SW480 (cell line): ENCODE results near the gene MEI4.
"Not testable (repeated sequence)": the region's sequence is repeated elsewhere in the genome, so short reads cannot be mapped to it uniquely, and the experiment has no call there.

ENCODE experiments used
- DNase-seq: peaks from one replicate; pipeline ENCODE4 v3.0.0-alpha.2; 2016; ENCODE audit warnings: low spot score

Gene MEI4, protein sequence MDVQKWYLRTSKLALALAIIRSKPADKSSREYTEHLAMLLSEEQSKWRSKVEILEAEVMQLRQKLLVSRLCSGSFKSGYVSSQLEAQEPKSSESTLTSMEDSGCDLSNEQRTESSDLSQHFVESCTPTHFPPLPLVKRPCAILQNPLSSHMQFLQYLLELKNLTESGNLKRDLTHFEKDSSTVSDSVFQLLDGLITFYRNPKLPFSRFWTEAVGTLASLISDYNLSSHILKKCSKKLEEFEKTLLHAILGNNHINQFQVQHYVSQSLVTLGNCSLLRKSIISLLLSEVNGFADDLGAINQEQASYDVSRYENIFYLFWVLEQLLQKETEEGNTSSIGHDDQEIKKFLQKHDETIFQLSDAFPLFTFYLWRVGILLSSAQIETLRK

DNA sequence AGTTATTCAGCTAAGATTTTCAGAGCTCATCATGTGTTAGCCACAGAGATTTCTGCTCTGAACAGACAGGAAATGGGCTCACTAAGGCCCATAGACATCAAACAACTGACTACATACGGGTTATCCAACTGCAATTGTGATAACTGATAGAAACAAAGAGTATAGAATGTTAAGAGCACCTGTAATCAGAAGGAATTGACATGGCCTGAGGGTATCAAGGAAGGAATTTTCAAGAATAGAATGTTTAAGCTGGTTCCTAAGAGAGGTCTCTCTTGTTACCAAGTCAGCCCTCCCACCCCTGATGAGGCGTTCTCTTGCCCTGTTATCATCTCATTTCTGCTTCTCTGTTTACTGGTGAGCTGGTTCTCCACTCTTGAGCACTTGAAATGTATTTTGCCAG lies at the start of gene MEI4:
MEI4 (plus strand) TSS at position 301 of the 400 bp plus-strand sequence. CDS start 37,633 bp downstream, outside the sequence.
- DNase-seq = no peak

DNA sequence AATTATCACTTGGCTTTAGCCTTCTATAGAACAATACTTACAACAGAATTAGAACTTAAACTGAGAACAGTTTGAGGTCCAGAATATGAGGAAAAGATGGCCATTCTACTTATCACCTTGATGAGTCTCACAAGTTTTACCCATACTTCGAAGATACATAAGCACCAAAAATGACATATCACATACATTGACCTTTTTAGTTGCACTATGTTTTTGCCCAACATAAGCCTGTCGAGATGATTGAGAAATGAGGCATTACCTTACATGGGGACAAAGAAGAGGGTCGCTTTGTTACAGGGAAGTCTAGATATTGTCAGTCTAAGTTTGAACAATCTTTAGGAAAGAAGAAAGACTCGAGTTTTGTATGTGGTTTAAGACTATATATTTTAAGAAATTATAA lies 48.4 kb upstream of the MEI4 start:
- no peak for DNase-seq

DNA sequence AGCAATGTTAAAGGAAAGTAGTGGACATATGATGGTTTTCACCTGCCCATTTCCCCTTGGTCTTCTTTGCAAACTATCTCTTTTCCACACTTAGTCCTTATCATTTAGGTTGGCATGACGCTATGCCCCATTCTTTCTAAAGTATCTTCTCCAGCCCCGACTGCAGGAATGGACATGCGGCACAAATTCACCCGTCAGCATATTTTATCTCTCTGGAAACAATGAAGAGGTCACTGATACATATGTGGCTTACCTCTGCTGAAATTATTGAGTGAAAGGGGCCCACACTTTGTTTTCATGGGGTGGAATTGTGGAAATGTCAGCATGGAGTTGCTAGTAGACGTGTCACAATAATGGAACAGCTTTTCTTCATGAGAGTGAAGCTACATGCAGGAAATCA lies 45.8 kb upstream of the MEI4 start:
- DNase-seq = no peak

DNA sequence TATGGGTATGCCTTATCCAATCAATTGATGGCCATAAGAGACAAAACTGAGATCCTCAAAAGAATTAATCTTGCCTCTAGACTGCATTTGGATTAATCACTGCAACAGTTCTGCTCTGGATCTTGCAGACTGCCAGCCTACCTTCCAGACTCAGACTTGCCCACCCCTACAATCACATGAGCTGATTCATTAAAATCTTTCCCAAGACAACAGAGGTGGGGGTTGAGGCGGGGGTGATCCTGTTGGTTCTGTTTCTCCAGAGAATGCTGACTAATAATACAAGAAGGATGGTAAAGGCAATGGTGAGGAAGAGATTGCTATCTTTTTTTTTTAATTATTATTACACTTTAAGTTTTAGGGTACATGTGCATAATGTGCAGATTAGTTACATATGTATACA lies 43.7 kb upstream of the MEI4 start:
- DNase-seq = no peak

DNA sequence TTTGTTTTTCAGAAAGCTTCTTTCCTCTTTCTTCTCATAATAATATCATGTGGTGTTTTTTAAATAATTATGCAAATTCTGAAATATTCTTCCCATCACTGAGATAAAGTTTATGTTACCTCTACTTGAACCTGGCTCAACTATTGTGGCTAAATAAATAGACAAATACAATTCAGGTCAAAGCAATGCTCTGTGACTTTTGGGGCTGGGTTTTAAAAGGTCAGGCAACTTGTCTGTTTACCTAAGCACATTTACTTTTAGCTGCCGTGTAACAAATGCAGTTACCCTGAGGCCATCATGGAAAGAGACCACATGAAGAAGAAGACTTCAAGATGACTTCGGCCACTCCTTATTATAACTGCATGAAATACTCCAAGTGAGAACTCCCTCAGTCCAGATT lies 33.7 kb upstream of the MEI4 start:
- DNase-seq = no peak

DNA sequence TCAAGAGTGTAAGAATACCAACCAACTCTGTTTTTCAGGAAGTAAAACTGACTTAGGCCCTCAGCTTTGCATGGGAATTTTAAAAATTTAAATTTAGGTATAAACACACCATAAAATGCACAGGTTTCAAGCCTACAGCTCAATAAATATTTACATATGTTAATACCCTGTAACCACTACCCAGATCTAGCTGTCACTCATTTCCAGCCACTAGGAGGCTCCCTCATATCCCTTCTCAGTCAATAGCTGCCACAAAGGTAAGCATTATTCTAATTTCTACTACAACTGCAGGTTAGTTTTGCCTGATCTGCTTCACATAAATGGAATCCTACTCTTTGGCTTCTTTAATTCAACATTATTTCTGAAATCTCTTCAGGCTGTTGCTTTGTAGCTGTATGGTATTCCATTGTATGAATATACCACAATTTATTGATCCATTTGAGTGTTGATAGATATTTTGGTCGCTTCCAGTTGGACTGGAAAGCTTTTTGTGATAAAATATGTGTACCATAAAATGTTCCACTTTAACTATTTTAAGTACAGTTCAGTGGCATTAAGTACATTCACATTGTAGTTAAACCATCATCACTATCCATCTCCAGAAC lies 32.5 kb upstream of the MEI4 start:
- peak; percentile 6 for DNase-seq

DNA sequence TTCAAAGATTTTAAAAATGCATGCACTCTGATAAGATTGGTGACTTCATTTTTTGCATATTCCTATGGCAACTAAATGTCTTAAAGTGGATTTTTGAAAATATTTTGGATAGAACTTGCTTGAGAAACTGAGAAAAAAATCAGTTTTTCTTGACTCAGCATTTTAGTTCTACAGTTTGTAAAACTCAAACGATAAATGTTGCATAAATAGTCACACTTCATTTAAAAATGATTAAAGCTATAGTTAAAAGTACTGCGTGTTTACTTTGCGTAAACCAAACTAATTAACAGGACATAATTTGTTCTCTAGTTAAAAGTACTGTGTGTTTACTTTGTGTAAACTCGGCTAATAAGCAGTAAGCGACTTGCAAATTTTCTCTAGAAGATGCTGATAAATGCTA lies 28.3 kb upstream of the MEI4 start:
- no peak for DNase-seq

DNA sequence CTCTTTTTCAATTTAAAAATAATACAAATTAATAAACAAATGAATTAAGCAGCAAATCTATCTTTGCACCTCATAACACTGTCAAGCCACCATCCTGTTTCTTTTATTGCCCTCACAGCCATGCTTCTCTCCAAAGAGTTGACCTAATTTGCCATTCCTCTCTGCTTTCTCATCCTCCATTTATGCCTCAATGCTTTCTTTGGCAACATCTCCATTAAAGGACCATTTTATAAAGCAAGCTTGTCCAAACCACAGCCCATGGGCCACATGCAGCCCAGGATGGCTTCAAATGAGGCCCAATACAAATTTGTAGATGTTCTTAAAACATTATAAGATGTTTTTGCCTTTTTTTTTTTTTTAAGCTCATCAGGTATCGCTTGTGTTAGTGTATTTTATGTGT lies 26.4 kb upstream of the MEI4 start:
- no peak for DNase-seq

DNA sequence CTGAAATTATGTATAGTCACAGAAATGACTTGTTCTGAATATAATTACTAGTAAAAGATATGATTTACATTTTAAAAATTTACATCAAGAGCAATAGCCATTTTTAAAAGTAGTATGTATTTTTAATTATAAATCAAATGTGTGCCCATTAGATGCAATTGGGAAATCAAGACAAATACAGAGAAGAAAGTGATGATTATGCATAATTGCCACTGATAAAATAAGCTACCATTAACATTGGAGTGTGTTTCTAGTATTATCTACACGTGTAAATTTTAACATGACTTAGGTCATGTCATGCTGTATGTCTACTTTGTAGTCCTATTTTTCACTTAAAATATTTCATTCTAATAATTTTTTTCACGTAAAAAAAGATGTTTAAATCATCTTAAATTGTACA lies 22.8 kb upstream of the MEI4 start:
- DNase-seq = no peak

DNA sequence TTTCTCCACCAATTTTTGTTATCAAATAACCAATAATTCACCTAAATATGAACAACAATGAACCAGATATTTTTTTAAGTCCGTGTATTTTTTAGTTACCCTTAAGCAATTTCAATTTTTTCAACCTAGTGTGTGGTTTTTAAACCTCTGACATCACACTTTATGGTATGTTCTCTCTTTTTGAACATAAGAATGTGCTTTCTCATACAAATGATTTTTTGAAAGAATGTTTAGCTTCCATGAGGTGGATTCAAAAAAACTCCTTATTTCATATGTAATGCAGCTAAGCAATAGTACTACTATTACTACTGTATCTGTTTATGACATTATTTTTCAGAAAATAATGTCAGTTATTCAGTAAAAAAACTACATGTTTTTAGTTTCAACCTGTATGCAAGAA lies 19.4 kb upstream of the MEI4 start:
- no peak for DNase-seq

DNA sequence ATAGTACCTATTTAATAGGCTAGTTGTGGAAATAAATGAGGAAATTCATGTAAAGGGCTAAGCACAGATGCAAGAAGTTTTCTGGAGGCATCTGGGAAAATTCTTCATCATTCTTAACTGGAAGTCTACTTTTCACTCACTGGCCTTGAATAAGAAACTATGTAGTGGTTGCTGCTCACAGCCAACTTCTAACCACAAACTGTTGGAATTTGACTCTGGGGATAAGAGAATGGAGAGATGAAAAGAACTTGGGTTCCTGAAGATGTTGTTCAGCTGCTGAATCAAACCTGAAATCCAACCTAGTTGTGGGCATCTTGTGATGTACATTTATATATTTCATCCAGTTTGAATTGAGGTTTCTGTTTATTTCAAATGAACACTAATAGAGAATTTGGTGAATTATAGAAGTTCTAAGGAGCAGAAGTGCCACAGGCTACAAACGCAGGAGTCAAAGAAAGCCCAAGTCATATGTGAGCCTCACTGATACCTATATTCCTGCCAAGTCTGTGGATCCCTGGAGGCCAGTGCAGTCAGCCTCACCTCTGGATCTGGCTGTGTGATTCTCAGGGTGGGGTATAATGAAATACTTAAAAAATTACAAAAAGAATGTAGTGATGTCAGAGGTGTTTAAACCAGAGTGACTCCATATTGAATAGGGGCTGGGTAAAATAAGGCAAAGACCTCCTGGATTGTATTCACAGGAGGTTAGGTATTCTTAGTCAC lies 18.7 kb upstream of the MEI4 start:
- DNase-seq = no peak

DNA sequence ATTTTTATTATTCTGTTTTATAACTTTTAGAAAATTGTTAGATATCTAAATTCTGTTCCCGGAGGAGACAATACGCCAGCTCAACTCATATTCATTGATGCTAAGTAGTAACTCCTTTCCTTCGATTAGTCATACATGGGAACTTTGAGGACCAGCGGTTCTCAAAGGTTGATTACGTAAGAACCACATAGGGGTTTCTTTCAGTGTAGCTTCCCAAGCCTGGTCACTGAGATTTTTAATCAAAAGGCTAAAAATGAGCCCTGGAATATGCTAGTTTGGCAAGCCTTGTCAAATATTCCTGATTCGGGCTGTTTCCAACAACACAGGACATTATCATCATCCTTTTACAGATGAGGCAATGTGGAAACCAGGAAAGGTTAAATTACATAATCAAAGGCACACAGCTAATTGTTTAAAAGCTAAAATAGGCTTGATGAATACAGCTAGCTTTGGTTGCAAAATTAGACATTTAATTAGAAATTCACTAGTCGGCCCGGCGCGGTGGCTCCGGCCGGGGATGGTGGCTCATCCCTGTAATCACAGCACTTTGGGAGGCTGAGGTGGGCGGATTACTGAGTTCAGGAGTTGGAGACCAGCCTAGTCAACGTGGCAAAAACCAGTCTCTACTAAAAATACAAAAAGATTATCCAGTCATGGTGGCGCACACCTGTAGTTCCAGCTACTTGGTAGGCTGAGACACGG lies 14.6 kb upstream of the MEI4 start:
- DNase-seq = no peak

DNA sequence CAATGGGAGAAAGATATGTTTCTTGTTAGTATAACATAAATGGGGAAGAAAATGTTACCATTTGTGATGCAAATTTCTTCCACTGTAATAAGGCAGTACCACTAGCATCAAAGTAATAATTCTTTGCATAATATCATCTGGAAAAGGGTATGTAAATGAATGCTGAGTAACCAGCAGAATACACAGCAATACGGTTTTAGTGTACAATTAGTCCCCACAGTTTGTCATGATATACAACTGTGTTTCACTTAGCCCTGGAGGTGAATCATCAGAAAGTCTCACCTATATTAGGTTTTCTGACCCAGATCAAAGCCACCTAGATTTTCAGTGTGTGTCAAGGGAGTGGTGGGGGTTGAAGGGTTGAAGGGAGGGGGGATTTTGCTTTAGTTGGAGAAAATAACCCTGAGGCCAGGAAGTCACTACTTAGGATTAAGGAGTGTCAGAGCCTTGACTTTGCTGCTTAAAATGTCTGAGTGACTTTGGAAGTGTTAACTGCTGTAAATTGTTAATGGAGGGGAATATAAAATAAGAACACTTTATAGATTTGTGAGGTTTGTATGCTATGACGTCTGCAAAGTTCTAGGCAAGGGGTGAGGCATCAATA lies 8.6 kb upstream of the MEI4 start:
- no peak for DNase-seq

DNA sequence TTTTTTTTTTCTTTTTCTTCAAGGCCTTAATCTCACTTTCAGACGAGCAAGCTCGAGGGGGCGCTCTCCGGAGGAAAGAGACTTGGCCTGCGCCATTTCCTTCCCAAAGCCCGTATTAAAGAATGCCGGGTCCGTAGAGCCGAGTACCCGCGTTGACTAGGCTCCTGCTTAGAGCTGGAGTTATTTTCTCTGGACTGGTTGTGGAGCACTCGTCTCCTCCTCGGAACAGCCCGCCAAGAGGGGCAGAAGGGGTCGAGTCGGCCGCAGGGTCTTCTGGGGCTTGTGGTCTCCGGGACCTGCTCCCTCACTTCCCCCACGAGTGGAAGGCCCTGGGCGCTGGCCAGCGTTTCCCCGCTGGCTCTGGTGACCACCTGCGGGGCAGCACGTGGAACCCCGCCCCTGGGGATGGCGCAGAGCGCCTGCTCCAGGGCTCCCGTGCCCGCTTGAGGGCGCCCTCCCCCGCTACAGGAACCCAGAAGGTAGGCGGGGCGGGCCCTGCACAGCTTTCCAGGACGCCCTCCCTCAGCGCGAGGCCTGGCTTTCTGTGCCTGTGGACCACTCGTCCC lies 2.7 kb upstream of the MEI4 start:
- DNase-seq = no peak

DNA sequence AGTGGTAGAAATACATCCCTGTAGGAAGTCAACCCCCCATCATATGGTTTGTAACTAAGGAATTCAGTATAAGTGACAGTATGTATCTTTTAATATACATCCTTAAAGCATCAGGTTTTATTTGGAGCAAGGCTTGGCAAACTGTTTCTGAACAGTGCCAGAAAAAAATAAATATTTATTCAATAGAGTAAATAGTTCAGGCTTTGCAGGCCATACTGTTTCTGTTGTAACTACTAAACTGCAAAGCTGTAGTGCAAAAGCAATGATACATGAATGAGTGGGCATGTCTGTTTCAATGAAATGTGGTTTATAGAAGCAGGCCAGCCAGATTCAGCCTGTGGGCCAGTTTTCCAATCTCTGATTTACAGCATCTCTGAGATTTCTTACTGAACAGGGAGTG lies 977 bp downstream of the MEI4 start:
- DNase-seq = no peak

DNA sequence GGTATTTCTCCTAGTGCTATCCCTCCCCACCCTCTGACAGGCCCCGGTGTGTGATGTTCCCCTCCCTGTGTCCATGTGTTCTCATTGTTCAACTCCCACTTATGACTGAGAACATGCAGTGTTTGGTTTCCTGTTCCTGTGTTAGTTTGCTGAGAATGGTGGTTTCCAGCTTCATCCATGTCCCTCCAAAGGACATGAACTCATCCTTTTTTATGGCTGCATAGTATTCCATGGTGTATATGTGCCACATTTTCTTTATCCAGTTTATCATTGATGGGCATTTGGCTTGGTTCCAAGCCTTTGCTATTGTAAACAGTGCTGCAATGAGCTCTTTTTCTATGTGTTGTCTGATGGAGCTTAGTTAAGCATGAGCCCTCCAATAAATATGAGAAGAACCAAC lies 2.2 kb downstream of the MEI4 start:
- not testable (repeated sequence) for DNase-seq

DNA sequence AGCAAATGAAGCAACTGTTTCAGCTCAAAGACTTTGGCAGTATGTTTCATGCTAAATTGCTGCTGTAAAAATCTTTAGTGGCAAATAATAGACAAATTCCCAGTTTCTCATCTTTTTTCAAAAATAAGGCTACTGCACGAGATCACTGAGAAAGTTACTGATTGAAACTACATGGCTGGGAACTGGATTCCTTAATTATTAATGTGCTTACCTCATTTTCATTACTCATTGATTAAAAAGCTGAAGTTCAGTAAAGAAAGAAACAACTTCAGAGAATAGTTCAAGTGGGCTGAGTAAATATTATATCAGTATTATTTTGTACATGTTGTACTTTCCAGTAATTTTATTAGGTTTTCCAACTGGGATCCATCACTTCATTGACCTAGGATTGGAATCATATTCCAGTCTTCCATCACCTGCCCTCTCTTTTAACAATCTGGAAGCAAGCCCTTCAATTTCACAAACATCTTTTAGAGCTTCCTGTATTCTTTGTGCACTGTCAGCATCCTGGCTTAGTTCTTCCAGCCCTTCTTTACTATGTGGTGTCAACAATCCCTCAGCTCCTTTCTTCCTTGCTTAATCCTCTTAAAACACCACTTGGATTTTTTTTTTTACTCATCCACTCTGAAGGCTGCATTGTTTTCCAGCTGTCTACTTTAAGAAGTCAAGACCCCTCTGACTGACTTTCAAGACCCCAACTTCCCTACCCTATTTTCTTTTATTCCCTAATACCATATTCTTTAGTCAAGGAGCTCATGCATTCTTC lies 4.3 kb downstream of the MEI4 start:
- no peak for DNase-seq

DNA sequence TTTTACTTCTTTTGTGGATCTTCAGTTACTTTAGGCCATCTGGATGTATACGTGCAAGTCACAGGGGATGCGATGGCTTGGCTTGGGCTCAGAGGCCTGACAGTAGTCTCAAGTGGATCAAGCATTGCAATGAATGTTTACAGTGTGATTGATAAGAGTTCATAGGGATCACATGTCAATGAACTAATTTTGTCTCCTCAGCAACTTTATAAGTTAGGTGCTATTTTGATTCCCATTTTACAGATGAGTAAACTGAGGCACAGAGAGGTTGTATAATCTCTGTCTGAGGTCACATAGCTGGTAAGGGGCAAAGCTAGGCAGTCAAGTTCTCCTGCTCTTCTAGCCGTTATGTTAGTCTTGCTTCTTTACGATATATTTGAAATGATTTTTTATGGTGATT lies 13.5 kb downstream of the MEI4 start:
- DNase-seq = no peak

DNA sequence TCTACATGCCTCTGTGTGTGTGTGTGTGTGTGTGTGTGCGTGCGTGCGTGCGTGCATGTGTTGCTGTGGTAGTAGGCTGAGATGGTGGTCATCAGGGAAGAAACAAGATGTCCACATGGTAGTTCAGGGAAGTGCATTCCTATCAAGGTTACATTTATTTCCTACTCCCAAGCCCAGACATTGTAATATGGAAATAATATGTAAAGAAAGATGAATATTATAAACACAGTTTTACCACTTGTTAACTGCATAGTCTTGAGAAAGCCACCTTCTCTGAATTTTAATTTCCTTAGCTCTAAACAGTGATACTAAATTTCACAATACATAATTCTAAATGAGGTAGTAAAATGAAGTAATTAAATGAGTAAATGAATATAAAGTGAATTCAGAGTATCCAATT lies 14.0 kb downstream of the MEI4 start:
- no peak for DNase-seq

DNA sequence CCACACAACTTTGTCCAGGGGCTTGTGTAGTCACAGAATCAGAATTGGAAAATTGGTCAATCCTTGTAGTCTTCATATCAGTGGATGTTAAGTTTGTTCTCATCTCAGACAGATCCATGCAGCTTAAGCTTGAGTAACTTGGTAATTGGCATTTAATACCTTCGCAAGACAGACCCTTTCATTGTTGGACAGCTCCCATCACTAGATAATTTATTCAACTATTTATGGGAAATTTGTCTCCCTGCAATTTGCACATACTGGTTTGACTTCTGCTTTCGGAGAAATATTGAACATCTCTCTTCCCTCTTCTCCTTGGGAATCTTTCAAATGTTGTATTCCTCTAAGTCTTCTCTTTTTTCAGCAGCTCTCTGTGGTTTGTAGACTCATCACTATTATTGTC lies 17.1 kb downstream of the MEI4 start:
- DNase-seq = no peak

DNA sequence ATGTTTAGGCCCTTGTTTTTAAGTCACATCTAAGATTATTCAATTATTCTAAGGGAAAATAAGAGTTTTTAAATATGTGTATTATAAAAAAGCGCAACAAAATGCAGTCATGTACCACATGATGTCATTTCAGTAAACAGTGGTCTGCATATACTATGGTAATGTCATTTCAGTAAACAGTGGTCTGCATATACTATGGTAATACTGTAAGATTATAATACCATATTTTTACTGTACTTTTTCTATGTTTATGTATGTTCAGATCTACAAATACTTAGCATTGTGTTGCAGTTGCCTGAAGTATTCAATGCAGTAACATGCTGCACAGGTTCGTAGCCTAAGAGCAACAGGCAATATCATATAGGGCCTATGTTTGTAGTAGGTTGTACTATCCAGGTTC lies 21.4 kb downstream of the MEI4 start:
- DNase-seq = no peak
